H9 (cell line): ENCODE measurements around the gene SLC25A29. TPM values are rescaled to one million over a fixed set of nuclear protein-coding genes. Genes with fewer than 3 reads are reported as not detected.

Experiments
- DNase-seq: peaks from one replicate; pipeline ENCODE4 v3.0.0-alpha.2; 2017
- H2AFZ ChIP-seq: one replicate; pipeline ENCODE4 v1.6.1; 2013; ENCODE audit warnings: mild to moderate bottlenecking, low read length, control low read depth, moderate library complexity
- H2AK5ac ChIP-seq: 2 replicates; pipeline ENCODE4 v1.6.1; 2013; ENCODE audit warnings: low read length, control low read depth, mixed read lengths; ENCODE audit not compliant: insufficient read length
- H2BK120ac ChIP-seq: one replicate; pipeline ENCODE4 v1.6.1; 2013; ENCODE audit warnings: low read depth, mild to moderate bottlenecking, low read length, control low read depth, inconsistent platforms; ENCODE audit not compliant: poor library complexity, severe bottlenecking
- H2BK12ac ChIP-seq: 2 replicates; pipeline ENCODE4 v1.6.1; 2013; ENCODE audit warnings: low read length, control low read depth, mixed read lengths, low read depth; ENCODE audit not compliant: insufficient read length
- H2BK15ac ChIP-seq: 2 replicates; pipeline ENCODE4 v1.6.1; 2013; ENCODE audit warnings: low read depth, low read length, control low read depth
- H2BK20ac ChIP-seq: one replicate; pipeline ENCODE4 v1.6.1; 2013; ENCODE audit warnings: low read depth, mild to moderate bottlenecking, low read length, control low read depth, inconsistent platforms; ENCODE audit not compliant: poor library complexity, severe bottlenecking
- H2BK5ac ChIP-seq: 2 replicates; pipeline ENCODE4 v1.6.1; 2013; ENCODE audit warnings: low read length, control low read depth, mixed read lengths; ENCODE audit not compliant: insufficient read length
- H3K14ac ChIP-seq: 2 replicates; pipeline ENCODE4 v1.6.1; 2013; ENCODE audit warnings: low read length, control low read depth; ENCODE audit not compliant: insufficient read depth
- H3K18ac ChIP-seq: 2 replicates; pipeline ENCODE4 v1.6.1; 2013; ENCODE audit warnings: low read depth, mild to moderate bottlenecking, mixed read lengths, low read length, control low read depth; ENCODE audit not compliant: insufficient read length
- H3K23ac ChIP-seq: 2 replicates; pipeline ENCODE4 v1.6.1; 2013; ENCODE audit warnings: low read length, control low read depth, mixed read lengths, low read depth; ENCODE audit not compliant: insufficient read length
- H3K23me2 ChIP-seq: 2 replicates; pipeline ENCODE4 v1.6.1; 2013; ENCODE audit warnings: low read depth, mild to moderate bottlenecking, mixed read lengths, low read length, control low read depth; ENCODE audit not compliant: insufficient read length, poor library complexity, severe bottlenecking
- H3K27ac ChIP-seq: 2 replicates; pipeline ENCODE4 v1.5.1; 2013; ENCODE audit warnings: low read length, control low read depth, mixed read lengths, low read depth; ENCODE audit not compliant: insufficient read length
- H3K27me3 ChIP-seq: 2 replicates; pipeline ENCODE4 v1.6.1; 2013; ENCODE audit warnings: low read length, control low read depth, inconsistent platforms; ENCODE audit not compliant: insufficient read depth
- H3K4ac ChIP-seq: 2 replicates; pipeline ENCODE4 v1.6.1; 2013; ENCODE audit warnings: low read depth, mild to moderate bottlenecking, control low read depth, inconsistent platforms, low read length, moderate library complexity
- H3K4me1 ChIP-seq: 2 replicates; pipeline ENCODE4 v1.6.1; 2013; ENCODE audit warnings: low read length, control low read depth, inconsistent platforms; ENCODE audit not compliant: insufficient read depth
- H3K4me2 ChIP-seq: 2 replicates; pipeline ENCODE4 v1.6.1; 2013; ENCODE audit warnings: low read length, control low read depth, mixed read lengths; ENCODE audit not compliant: insufficient read length, insufficient read depth
- H3K56ac ChIP-seq: 2 replicates; pipeline ENCODE4 v1.6.1; 2013; ENCODE audit warnings: low read depth, mild to moderate bottlenecking, mixed read lengths, low read length, control low read depth; ENCODE audit not compliant: insufficient read length
- H3K79me1 ChIP-seq: 2 replicates; pipeline ENCODE4 v1.6.1; 2013; ENCODE audit warnings: low read depth, mild to moderate bottlenecking, moderate library complexity, low read length, control low read depth, inconsistent platforms; ENCODE audit not compliant: insufficient read depth, poor library complexity, severe bottlenecking
- H3K79me2 ChIP-seq: 2 replicates; pipeline ENCODE4 v1.6.1; 2013; ENCODE audit warnings: low read length, control low read depth, inconsistent platforms; ENCODE audit not compliant: insufficient read depth
- H3K9ac ChIP-seq: 2 replicates; pipeline ENCODE4 v1.6.1; 2013; ENCODE audit warnings: low read length, control low read depth, mixed read lengths; ENCODE audit not compliant: insufficient read length; ENCODE audit errors: extremely low read depth
- H3K9me3 ChIP-seq: one replicate; pipeline ENCODE4 v1.6.1; 2013; ENCODE audit warnings: low read depth, low read length, inconsistent platforms; ENCODE audit not compliant: control insufficient read depth
- H3T11ph ChIP-seq: one replicate; pipeline ENCODE4 v1.6.1; 2013; ENCODE audit warnings: mild to moderate bottlenecking, low read length, control low read depth, inconsistent platforms
- H4K20me1 ChIP-seq: one replicate; pipeline ENCODE4 v1.6.1; 2013; ENCODE audit not compliant: control insufficient read depth, insufficient read length, insufficient read depth
- H4K5ac ChIP-seq: 2 replicates; pipeline ENCODE4 v1.6.1; 2013; ENCODE audit warnings: low read depth, mild to moderate bottlenecking, mixed read lengths, low read length, control low read depth; ENCODE audit not compliant: insufficient read length
- H4K8ac ChIP-seq: replicated peaks from 2 replicates; pipeline ENCODE4 v1.6.1; 2013; ENCODE audit warnings: low read length, control low read depth, mixed read lengths, low read depth; ENCODE audit not compliant: insufficient read length
- H4K91ac ChIP-seq: 2 replicates; pipeline ENCODE4 v1.6.1; 2013; ENCODE audit warnings: low read depth, mild to moderate bottlenecking, moderate library complexity, mixed read lengths, low read length, control low read depth; ENCODE audit not compliant: insufficient read length
- H3K27ac Mint-ChIP-seq, 3 experiments: 2 replicates in 2 of 3; 3 replicates in 1 of 3; pipeline ENCODE4 v1.8.0; 2020 to 2021; ENCODE audit warnings: mixed read lengths in 3 of 3, mild to moderate bottlenecking in 1 of 3, moderate library complexity in 1 of 3
- H3K27me3 Mint-ChIP-seq: 2 replicates; pipeline ENCODE4 v1.8.0; 2021; ENCODE audit warnings: low read depth, mild to moderate bottlenecking, moderate library complexity, mixed read lengths
- H3K36me3 Mint-ChIP-seq, 3 experiments: 2 replicates in 2 of 3; 3 replicates in 1 of 3; pipeline ENCODE4 v1.8.0; 2020 to 2021; ENCODE audit warnings: low read depth in 3 of 3, mixed read lengths in 3 of 3; ENCODE audit not compliant: insufficient read depth in 1 of 3
- H3K4me1 Mint-ChIP-seq, 2 experiments: 2 replicates each; pipeline ENCODE4 v1.8.0; 2020; ENCODE audit warnings: mixed read lengths in 2 of 2
- H3K4me3 Mint-ChIP-seq, 2 experiments: 2 replicates in 1 of 2; 3 replicates in 1 of 2; pipeline ENCODE4 v1.8.0; 2020 to 2021; ENCODE audit warnings: mild to moderate bottlenecking in 2 of 2, mixed read lengths in 2 of 2, moderate library complexity in 1 of 2
- H3K9me3 Mint-ChIP-seq, 2 experiments: 2 replicates in 1 of 2; 3 replicates in 1 of 2; pipeline ENCODE4 v1.8.0; 2020; ENCODE audit warnings: mild to moderate bottlenecking in 2 of 2, mixed read lengths in 2 of 2, moderate library complexity in 1 of 2
- CTCF ChIP-seq: fragments of 200-600 bp; sonication (generic); conservative IDR thresholded peaks from 3 replicates; pipeline ENCODE4 v1.8.0; 2021; ENCODE audit warnings: antibody characterized with exemption, mild to moderate bottlenecking
- WGBS: extraction: QIAGEN DNeasy Blood & Tissue Kit; methylation state at CpG from one replicate; pipeline ENCODE4 v1.1.7; 2013; ENCODE audit warnings: missing lambda C conversion rate, low lambda C conversion rate, mixed read lengths; ENCODE audit not compliant: insufficient read length; ENCODE audit errors: extremely low coverage; 5-methylcytosine and 5-hydroxymethylcytosine counted together
- total RNA-seq: library from RNA; stranded (reverse); gene quantifications from 2 replicates; pipeline ENCODE4 v1.2.1, GENCODE V29; 2021

SLC25A29 gene
- total RNA-seq, 1 experiment from 2014 or later = 175 TPM

- Histone ChIP-seq H3K27ac (no peak overlapping the region), H3K23me2 (no peaks in the 10 kb centered on the region), H2BK20ac (no peak overlapping the region), H3K79me1 (no peaks in the 10 kb centered on the region), H2BK12ac (no peak overlapping the region), H3K9me3 (no peaks in the 10 kb centered on the region), H2AK5ac (no peak overlapping the region), H3K9ac (no peak overlapping the region), H3K4ac (no peak overlapping the region), H2BK5ac (no peak overlapping the region), H2AFZ (no peak overlapping the region), H3K27me3 (no peaks in the 10 kb centered on the region), H3T11ph (no peak overlapping the region), H4K5ac (no peak overlapping the region), H4K8ac (no peak overlapping the region), H2BK120ac (no peak overlapping the region), H3K18ac (no peak overlapping the region), H3K79me2 (no peaks in the 10 kb centered on the region), H4K91ac (no peak overlapping the region), H3K4me1 (no peaks in the 10 kb centered on the region), H4K20me1 (no peaks in the 10 kb centered on the region), H3K4me2 (no peak overlapping the region), H3K23ac (no peak overlapping the region), H3K14ac (no peak overlapping the region), H2BK15ac (no peak overlapping the region), H3K56ac (no peak overlapping the region)
- Mint-ChIP-seq H3K27ac (no peak overlapping the region; a peak in 1 of 7 replicates), H3K4me3 (no peak overlapping the region), H3K27me3 (peaks cover 1% of the 10 kb centered on the region), H3K36me3 (no peaks in the 10 kb centered on the region), H3K4me1 (peaks cover 8 to 10% of the 10 kb centered on the region in 2 experiments; a peak in 3 of 4 replicates), H3K9me3 (no peaks in the 10 kb centered on the region)
- no peak for DNase-seq
- no CpG with 5 or more reads among the region's 13 CpGs for WGBS
- TF ChIP-seq CTCF = no peak
These were observed 19.7 kb upstream of the SLC25A29 start for GRCh38 chr14:100325958-100326357.
